HK-2 (cell line): ENCODE results near the gene A3GALT2.

Experiments
- DNase-seq: peaks from one replicate; pipeline ENCODE4 v3.0.0-alpha.2; 2018; ENCODE audit not compliant: unreplicated experiment

A3GALT2 gene

DNA sequence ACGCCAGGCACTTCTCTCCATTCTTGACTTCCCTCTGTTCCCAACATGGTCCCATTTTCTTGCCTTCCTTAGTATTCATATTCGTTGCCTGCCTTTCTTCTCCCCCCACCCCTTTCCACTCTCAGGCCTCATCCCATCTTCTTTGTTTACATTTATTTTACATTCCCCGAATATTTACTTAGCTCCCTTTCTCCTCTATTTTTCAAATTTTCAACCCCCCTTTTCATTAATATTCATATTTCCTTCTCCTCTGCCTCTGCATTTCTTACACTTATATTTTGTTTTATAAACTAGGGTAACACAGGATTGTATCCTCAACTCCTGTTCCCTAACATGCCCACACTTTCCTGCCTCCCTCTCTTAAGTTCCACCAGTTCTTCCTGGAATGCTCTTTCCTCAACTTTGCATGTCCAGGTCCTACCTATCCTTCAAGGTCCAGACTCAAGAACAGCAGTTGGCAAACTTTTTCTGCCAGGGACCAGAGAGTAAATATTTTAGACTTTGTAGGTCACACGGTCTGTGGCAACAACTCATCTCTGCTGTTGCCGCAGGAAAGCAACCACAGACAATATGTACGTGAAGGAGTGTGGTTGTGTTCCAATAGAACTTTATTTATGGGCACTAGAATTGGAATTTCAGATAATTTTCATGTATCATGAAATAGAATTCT lies 29.8 kb upstream of the A3GALT2 start:
- no peak for DNase-seq

DNA sequence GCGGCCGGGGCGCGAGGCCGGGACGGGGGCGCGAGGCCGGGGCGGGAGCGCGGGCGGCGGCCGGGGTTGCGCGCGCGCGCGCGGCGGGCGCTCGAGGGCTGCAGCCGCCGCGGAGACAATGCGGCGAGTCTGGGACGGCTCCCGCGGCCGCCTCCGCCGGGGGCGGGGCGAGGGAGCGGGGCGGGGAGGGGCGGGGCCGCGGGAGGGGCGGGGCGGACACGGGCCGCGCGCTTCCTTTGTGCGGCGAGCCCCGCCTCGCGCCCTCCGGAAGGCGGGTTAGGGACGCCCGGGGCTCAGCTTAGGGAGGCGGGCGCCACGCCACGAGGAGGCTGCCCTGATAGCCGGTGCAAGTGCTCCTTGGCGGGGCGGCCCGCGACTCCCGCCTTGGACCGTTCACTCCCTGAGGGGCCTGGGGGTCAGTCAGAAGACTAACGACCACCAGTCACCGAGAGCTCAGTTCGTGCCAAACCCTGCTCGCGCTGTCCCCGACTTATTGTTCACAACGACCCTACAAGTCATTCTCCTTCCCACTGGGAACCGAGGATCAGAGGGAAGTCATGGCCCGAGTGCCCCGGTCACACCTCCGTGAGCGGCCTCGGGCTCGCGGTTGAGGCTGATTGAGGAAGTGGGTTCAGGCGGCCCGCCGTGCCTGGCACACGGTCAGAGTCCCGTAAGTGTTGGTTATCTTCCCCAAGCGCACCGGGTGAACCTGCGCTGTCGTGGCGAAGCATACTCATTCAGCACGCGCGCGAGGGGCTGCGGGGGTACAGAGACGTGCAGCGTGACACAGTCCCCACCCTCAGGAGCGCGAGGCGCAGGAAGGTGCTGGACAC lies 29.1 kb upstream of the A3GALT2 start:
- DNase-seq = peak; percentile 88

DNA sequence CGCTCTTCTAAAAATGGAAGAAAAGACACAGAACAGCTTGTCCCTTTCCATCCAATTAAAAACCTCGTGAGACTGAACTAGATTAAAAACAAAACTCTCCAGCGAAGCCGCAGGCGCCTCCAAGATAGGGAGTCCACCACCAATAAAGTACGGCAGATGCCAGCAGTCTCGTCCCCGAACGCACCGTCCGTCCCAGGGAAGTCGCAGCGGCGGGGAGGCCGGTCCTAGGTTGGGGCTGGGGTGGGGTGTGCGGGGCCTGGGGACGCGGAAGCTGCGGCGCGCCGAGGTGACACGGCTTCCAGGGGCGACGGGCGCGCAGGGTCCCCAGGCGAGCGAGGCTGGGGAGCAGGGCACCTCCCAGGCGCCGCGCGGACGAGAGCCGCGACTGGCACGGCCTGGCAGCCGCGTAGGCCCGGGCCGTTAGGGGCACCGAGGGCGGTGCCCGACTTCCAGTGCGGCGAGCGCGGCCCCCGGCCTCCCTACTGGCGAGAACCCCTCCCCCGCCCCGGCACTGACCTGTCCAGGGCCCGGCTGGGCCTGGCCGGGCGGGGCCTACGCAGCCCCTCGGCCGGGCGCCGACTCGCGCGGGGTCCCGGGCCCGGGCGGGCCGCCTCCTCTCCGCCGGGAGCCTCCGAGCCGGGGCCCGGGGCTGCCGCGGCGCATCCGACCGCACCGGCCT lies 28.3 kb upstream of the A3GALT2 start:
- DNase-seq = no peak

DNA sequence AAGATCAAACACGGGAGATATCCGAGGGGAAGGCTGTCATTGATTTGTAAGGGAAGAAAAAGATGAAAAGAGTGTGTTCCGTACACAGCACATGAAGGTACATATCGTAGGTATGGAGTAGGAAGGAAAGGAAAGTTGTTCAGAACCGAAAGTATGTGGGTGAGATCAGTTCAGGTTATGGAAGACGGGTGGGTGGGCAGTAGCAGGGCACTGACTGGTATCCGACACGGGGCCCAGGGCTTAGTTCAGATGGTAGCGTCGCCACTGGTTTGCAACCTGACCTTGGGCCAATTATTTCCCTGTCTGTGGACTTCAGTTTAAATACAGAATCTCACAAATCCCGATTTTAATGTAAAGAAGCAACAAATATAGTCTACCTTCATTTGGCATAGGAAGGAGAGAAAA lies 27.8 kb upstream of the A3GALT2 start:
- no peak for DNase-seq

DNA sequence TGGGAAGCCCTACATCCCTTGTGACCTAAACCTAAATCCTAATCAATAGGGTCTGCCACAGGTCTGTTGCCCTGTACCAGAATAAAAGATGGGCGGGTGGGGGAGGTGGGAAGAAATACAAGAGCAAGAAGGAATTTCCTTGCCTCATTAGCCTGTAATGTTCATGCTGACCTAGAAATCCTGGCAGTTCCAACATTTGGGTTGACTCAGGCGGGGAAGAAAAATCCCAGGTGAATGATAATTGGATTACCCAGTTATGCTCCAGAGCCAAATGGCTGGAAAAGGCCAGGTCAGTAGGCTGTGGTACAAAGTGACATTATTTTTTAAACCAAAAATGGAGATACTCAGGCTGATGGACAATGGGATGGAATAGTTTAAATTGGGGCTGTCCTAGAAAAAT lies 27.3 kb upstream of the A3GALT2 start:
- DNase-seq = no peak

DNA sequence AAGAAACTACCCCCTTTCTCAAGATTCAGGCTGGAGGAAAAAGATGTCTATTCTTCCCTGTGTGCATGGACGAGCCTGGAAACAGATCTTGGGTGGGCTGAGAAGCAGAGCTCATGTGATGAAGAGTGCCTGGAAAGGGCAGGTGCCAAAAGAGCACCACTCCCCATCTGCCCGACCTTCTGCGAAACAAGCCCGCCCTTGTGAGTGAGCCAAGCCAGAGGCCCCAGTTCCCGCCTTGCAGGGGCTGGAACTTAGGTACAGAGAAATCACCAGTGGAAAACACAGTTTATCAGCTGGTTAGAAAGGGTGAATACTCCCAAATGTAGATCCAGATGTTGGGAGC lies 26.7 kb upstream of the A3GALT2 start:
- no peak for DNase-seq

DNA sequence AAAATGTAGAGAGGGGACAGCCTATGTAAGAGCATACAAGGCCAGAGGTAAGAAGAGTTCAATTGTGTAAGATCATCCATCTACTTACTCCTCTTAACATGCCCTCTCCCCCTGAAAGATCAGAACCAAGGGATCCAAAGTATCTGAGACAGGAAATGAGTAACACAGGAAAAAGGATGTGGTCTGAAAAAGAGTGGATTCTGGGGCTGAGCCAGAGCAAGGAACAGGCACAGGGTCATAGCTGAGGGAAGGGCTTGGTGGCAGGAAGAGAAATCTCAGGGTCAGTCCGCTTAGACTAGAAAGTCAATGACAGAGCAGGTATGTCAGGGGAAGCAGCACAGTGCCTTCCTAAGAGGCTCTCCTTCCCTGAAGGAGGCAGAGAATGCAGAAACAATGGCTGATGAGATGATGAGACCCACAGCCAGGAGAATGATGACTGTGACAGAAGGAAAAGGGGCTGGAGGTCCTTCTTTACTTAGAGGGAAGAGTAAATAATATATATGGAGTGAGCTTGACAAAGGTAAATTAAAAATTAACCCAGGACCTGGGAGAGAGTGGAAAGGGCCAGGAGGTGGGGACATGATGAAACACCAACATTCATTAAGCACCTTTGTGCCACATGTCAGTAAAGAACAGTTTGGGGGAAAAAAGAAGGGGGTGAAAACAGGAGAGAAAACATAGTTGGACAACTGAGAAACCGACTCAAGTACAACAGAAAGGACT lies 26.2 kb upstream of the A3GALT2 start:
- DNase-seq = peak; percentile 83

DNA sequence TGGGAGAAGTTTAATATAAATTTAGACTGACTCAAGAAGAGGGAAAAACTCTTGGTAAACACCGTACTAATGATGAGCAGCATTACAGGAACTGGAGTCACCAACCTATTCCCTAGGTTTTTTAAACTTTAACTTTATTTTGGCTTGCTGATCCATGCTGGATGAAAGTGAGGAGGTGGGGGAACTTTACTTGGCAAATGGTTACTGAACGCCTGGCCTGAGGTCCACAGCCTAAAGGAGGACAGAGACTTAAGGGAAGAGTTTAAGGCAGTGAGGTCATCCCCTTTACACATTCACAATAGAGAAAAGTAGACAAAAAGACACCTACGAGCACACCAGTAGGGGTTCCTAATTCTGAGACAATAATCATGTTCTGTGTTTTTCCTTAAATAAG lies 25.6 kb upstream of the A3GALT2 start:
- DNase-seq = no peak

DNA sequence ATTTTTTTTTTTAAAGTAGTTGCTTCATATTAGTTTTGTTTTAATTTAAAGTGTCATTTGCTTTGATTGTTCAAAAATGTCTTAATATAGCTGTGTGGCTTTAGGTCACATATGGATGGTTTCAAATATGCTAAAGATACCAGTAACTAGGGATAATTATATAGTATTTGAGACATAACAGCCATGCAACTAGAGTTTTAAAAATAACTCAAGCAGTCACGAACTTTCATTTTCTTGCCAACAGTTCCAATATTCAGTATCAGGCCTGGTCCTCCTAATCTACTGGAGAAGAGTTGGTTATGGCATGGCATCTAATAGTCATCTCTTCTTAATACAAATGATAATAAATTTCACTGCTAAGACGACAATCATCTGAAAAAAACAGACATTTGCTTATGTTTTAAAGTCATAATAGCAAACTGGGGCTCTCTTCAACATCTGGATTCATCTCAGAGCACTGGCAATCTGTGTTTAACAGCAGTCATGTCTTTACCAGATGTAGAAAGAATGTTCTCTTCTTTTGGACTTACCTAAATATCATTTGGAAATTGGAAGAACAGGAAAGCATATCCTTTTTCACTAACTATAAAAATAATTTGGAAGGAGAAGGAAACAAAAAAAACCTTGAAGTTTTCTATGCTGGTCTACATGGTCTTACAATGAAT lies 24.1 kb upstream of the A3GALT2 start:
- no peak for DNase-seq

DNA sequence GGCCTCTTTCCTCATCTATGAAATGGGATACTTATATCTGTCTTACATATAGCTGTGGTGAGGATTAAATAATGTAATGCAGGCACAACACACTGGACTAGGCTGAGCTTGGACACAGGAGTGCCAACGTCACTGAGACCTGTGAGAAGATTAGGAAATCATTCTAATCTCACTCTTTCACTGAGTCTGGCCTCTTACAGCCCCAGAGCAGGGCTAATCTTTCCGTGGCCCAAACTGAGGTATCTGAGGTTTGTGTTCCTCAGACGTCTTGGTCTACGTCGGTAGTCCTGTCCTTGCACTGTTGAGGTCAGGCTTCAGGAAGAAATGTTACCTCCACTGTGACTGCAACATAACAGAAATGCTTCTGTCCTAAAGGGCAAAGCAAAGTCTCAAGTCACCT lies 22.6 kb upstream of the A3GALT2 start:
- DNase-seq = no peak

DNA sequence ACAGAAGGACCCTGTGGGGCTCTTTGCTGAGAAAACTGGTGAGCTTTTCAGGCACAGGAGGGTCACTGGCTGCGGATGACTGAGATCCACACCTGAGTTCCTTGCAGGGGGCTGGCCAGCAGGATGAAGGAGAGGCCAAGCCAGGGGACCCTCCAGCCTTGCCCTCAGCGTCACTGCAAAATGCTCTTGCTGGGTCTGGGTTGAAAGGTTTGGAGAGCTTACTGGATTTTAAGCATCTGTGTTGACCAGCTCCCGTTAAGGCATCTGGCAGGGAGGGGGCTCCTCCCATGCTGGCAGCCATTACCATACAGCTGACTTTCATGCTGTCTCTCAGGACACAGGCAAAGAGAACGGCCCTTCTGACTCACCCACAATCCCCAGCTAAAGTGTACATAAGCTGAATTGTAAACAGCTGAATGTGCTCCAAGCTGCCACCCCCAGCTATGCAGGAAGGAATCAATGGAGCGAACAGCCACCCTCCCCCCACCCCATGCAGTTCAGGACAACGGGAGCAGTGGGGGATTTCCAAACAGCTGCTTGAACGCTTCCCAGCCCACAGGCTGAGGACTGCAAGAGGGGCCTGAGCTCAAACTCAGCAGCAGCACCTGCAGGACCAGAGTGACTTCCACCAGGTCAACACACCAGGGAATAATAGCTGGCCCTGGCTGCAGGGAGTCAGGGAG lies 21.3 kb upstream of the A3GALT2 start:
- DNase-seq = peak; percentile 93

DNA sequence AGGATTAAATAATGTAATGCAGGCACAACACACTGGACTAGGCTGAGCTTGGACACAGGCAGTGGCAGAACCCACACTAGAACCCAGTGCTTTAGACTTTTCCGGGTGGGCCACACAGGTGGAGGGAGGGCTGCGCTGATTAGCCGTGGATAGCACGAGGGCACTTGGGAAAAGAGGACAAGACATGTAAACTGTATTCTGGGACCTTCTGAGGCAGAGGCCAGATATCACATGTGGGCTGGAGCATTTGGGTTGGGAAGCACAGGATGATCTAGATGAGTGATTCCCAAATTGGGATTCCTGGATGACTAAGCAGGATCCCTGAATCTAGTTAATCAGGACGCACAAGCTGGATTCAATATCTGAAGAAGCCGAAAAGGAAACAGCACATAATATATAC lies 20.3 kb upstream of the A3GALT2 start:
- DNase-seq = no peak

DNA sequence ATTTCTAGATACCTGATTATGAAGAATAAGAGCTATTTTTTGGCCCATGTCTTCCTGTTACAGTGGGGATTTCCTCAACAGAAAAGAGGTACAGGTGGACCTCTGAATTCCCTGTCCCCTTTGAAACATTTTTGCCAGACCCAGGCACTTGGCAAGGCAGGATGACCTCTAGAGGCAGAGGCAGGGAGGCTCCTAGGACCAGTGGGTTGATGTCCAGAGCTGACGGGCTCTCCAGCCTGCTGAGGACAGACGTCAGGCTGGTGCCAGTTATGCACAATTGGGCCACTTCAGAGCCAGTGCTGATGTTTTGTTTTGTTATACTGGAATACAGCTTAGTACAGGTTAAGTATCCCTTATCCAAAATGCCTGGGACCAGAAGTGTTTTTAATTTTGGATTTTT lies 18.5 kb upstream of the A3GALT2 start:
- DNase-seq = no peak

DNA sequence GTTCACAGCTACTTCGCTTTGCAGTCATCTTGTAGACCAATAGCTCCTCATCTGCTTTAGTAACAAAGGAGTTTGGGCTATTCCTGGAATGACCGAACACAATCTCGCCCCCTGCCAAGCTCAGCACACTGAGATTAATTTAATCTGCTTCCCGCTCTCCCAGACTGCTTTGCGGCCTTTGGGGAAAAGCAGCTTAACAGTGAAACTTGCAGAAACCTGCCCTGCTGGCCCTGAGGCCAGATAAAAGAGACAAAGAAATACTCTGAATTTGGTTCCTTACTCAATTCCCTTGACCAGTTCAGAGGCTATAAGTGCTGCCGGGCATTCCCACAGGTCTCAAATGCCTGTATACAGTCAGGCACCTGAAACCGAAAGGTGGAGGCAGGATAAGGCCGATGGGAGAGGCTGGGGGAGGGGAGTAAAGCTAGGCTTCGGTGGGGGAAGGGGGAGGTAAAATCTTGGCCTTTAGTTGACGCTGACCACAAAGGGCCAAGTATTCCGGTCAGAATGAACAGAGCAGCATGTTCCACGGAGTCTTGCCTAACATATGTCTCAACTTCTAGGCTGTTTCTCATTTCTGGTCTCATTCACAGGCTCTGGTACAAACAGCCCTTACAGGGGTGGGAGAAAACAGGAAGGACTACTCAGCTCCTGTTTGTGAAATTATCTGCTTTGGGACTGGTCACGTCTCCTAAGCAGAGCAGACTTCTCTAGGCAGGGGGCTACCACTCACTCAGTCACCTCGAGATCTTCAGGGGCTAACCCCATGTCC lies 17.7 kb upstream of the A3GALT2 start:
- DNase-seq = no peak

DNA sequence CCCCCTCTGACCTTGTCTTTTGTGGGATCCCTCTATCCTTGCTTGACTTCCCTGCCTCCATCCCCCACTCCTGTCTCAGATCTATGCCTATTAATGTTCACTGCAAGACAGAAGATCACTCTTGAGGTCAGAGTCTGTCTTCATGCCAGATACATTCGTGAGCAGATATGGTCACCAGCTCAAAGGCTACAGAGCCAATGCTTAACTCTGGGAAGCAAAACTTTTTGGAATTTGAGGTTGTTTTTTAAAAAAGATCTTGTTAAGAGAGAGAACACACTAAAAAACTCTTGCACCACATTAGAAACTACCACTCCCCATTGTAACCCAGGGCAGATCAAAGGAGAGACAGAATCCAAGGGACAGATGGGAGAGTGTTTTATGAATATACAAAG lies 17.1 kb upstream of the A3GALT2 start:
- DNase-seq = no peak

DNA sequence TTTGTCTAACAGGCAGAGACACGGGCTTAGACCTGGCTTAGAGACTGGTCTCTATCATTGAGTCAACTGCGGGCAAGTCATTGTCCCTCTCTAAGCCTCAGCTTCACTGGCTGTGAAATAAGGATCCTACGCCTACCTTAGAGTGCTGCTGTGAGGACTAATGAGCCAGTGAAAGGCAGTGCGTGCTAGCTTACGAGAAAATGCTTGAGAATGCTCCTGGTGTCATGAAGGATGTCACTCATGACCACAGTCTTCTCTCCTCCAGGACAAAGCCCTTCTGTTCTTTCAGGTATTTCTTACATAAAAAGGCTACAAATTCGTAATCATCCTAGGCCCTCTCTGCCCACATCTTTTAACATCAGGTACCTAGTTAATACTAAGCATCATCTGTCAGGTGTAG lies 16.5 kb upstream of the A3GALT2 start:
- no peak for DNase-seq

DNA sequence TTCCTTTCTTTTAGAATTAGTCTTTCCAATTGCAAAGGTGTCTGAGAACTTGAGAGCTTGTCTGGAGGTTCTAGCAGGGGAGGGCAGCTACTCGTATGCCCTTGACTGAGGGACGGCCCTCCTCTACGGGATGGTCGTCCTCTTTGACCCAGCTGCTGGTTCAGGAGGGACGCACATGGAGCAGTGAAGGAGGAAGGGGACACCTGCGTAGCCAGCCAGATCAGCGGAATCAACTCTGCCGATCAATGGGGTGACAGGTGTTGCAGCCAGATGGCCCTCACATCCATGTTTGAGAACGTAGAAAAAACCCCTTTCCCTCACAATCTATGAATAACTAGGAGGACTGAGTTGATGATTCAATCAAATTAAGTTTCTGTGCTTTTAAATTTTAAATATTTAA lies 15.7 kb upstream of the A3GALT2 start:
- no peak for DNase-seq

DNA sequence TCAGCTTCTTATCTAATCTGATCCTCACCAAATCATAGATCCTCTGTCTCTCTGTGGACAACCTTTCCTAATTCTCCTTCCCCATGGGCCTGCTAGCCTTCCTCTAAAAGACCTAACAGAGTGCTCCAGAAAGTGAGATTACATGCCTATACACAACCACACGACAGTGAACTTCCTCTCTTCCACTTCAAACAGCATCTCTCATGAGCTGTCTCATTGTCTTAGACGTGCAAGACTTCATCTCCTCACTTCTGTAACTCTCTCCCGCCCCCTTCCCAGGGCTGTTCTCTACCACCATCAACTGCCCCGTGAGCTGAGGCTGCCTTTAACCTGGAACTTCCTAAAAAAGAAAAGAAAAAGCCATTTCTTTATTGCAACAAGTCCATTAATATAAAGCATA lies 14.1 kb upstream of the A3GALT2 start:
- DNase-seq = no peak

DNA sequence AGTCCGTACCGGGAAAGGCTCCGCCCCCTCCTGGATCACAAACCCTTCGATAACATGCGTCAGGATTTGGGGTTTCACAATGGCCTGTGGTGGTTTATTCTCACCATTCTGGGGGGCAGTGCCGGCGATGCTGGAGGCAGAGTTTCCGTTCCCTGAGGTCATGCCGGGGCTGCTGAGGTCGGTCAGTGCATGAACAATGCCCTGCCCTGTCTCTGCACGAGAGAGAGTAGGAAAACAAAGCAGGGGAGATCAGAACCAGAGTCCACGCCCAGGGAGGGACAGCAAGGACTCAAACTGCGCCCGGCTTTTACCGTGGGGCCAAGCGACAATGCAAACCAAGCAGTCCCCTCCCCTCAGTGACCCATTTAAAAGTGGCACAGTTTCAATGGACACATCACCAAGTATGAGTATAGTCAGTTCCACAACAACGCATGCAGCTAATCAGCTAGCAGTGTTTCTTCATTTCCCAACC lies 13.2 kb upstream of the A3GALT2 start:
- DNase-seq = no peak

DNA sequence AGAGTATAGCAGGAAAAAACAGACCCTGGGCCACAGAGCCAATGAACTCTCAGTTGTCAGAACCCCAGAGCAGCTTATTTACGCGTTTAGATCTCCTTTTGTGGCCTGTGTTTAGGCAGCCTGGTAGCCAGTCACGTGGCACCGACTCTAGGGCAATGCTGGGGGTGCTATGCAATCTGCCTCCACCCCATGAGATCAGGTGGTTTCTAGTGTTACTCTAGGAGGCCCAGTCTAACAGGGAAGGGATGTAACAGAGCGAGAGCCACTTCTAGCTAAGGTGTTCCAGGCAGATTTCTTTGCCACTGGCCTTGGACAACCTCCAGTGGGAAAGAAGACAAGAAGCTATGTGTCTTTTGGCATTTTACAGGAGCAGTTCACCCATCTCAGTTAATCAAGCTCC lies 12.0 kb upstream of the A3GALT2 start:
- no peak for DNase-seq
